Liver (tissue), 3 donors: Measurements from ENCODE around the gene PRDM10.

Experiments used
- FOXA1 ChIP-seq: IDR thresholded peaks from 2 replicates; pipeline ENCODE4 v1.6.1; 2016; ENCODE audit warnings: antibody characterized with exemption
- RAD21 ChIP-seq, 2 donors: IDR thresholded peaks; 2 replicates each; pipeline ENCODE4 v1.6.1; 2016; ENCODE audit warnings: antibody characterized with exemption in 2 of 2, mild to moderate bottlenecking in 2 of 2
- REST ChIP-seq: IDR thresholded peaks from 2 replicates; pipeline ENCODE4 v1.6.1; 2016; ENCODE audit warnings: antibody characterized with exemption, mild to moderate bottlenecking
- SP1 ChIP-seq: IDR thresholded peaks from 2 replicates; pipeline ENCODE4 v1.6.1; 2018; ENCODE audit warnings: antibody characterized with exemption, mild to moderate bottlenecking
- TF ChIP-seq, protein P1 (sequence below): IDR thresholded peaks from 2 replicates; pipeline ENCODE4 v1.6.1; 2016; ENCODE audit warnings: antibody characterized with exemption
- TF ChIP-seq, protein P2 (sequence below): fragments of 150-350 bp; IDR thresholded peaks from 2 replicates; pipeline ENCODE4 v1.5.1; 2017; ENCODE audit warnings: improper control_type of control experiment, low read depth, low read length; ENCODE audit not compliant: missing input control
- donor health status: healthy.
- donor health status: healthy.

DNA sequence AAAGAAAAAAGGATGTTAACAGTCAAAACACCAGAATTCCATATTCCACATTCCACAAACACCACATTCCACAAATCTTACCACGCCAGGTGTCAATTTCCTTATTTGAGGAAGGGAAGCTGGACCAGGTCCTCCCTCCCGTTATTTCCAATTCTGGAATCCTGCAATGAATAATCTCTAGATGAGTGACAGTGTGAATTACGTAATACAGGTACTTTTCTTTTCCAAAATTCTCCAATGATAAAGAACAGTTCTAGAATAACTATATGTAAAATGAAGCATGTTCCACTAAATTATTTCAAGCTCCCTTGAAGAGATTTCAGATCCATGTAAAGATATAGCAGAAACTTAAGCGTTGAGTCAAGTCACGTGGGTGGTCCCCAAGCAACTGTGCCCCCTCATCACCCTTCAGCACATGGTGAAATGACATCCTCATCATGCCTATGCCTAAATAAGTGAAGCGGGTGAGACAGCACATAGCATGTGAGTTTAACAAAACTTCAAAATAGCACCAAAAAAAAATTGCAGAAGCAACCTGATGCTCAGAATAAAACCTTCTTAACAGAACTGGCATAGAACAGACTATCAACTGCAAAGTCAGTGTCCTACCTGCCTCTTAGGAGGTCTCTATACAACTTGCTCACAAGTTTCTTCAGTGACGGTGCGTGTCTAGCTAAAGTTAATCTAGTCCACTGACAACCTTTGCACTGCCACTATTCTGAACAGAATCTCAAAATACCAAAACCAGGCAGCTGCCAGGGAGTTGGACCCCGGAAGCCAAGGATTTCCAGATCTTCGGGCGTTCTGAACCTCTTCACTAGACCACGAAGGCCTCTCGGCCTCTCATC, 108.1 kb downstream of the PRDM10 start:
- TF ChIP-seq REST (no peak), RAD21 (IDR thresholded peaks at IDR 0.05) (no peak), SP1 (no peak), FOXA1 (no peak)
- TF ChIP-seq, protein P1, sequence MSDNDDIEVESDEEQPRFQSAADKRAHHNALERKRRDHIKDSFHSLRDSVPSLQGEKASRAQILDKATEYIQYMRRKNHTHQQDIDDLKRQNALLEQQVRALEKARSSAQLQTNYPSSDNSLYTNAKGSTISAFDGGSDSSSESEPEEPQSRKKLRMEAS, result no peak
- TF ChIP-seq, protein P2, sequence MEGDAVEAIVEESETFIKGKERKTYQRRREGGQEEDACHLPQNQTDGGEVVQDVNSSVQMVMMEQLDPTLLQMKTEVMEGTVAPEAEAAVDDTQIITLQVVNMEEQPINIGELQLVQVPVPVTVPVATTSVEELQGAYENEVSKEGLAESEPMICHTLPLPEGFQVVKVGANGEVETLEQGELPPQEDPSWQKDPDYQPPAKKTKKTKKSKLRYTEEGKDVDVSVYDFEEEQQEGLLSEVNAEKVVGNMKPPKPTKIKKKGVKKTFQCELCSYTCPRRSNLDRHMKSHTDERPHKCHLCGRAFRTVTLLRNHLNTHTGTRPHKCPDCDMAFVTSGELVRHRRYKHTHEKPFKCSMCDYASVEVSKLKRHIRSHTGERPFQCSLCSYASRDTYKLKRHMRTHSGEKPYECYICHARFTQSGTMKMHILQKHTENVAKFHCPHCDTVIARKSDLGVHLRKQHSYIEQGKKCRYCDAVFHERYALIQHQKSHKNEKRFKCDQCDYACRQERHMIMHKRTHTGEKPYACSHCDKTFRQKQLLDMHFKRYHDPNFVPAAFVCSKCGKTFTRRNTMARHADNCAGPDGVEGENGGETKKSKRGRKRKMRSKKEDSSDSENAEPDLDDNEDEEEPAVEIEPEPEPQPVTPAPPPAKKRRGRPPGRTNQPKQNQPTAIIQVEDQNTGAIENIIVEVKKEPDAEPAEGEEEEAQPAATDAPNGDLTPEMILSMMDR, result no peak
